Measurements from ENCODE around the gene TRAPPC11.
"Not testable (repeated sequence)": the region's sequence is repeated elsewhere in the genome, so short reads cannot be mapped to it uniquely, and the experiment has no call there.

The TRAPPC11 gene

GRCh38 chr4:183722731-183723560 is 63.9 kb downstream of the TRAPPC11 start:
- Mint-ChIP-seq H3K4me1 (ENCODE audit: low read depth) (peaks cover 12% of the 10 kb centered on the region), H3K27ac (peak overlapping the region; percentile 22), H3K4me3 (peak overlapping the region; percentile 84), H3K36me3 (no peaks in the 10 kb centered on the region), H3K9me3 (ENCODE audit: low read depth) (no peaks in the 10 kb centered on the region), H3K27me3 (peaks cover 1% of the 10 kb centered on the region)

DNA sequence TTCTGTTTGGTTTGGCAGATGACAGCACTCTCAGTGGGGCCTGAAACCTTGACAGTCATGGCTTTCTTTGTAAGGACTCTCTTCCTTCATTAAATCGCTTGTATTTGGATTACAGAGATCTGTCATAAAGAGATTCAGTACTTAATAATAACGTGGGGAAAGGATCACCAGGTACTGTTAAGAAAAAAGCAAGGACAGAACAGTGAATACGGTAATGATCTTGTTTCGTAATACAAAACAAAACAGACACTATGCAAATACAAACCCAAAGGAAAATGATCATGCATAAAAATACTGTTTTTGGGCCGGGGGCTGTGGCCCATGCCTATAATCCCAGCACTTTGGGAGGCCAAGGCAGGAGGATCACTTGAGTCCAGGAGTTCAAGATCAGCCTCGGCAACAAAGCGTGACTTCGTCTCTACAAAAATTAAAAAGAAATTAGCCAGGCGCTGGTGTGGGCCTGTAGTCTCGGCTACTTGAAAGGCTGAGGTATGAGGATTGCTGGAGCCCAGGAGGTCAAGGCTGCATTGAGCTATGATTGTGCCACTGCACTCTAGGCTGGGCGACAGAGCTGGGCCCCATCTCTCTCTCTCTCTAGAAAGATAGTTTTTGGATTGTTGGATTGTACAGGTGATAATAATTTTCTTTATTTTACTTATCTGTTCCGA is 64.6 kb downstream of the TRAPPC11 start:
- H3K27ac Mint-ChIP-seq: no peak overlapping the region
- no peaks in the 10 kb centered on the region for H3K36me3 Mint-ChIP-seq
- H3K27me3 Mint-ChIP-seq: peaks cover 1% of the 10 kb centered on the region
- peaks cover 12% of the 10 kb centered on the region for H3K4me1 Mint-ChIP-seq (ENCODE audit: low read depth)
- H3K9me3 Mint-ChIP-seq (ENCODE audit: low read depth): no peaks in the 10 kb centered on the region
- H3K4me3 Mint-ChIP-seq: peak overlapping the region; percentile 82

- H3K4me1 Mint-ChIP-seq (ENCODE audit: low read depth): peaks cover 12% of the 10 kb centered on the region
- not testable (repeated sequence) for H3K27ac Mint-ChIP-seq; H3K36me3 Mint-ChIP-seq; H3K27me3 Mint-ChIP-seq; H3K4me3 Mint-ChIP-seq; H3K9me3 Mint-ChIP-seq (ENCODE audit: low read depth)
These were observed 66.5 kb downstream of the TRAPPC11 start for GRCh38 chr4:183725585-183725984.

DNA sequence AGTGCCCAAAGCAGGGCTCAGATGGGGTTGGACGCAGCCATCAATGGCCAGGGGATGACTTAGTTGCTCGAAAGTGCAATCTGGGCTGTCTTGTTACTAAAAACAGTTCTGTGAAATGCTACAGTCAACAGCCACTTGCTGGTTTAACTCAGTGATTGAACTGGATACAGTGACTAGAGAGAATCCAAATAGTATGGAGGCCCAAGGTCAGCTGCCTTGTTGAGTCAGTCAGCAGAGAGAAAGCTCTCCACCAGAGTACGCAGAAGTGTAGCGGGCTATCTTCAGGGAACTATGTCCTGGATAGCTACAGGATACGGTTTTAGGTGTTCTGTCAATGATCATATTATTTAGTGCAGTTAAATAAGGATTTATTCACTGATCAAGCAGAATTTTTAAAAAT is 68.4 kb downstream of the TRAPPC11 start:
- no peak overlapping the region for H3K4me3 Mint-ChIP-seq
- no peak overlapping the region for H3K27ac Mint-ChIP-seq
- no peaks in the 10 kb centered on the region for H3K9me3 Mint-ChIP-seq (ENCODE audit: low read depth)
- peaks cover 6% of the 10 kb centered on the region for H3K4me1 Mint-ChIP-seq (ENCODE audit: low read depth)
- peaks cover 1% of the 10 kb centered on the region for H3K27me3 Mint-ChIP-seq
- no peaks in the 10 kb centered on the region for H3K36me3 Mint-ChIP-seq

DNA sequence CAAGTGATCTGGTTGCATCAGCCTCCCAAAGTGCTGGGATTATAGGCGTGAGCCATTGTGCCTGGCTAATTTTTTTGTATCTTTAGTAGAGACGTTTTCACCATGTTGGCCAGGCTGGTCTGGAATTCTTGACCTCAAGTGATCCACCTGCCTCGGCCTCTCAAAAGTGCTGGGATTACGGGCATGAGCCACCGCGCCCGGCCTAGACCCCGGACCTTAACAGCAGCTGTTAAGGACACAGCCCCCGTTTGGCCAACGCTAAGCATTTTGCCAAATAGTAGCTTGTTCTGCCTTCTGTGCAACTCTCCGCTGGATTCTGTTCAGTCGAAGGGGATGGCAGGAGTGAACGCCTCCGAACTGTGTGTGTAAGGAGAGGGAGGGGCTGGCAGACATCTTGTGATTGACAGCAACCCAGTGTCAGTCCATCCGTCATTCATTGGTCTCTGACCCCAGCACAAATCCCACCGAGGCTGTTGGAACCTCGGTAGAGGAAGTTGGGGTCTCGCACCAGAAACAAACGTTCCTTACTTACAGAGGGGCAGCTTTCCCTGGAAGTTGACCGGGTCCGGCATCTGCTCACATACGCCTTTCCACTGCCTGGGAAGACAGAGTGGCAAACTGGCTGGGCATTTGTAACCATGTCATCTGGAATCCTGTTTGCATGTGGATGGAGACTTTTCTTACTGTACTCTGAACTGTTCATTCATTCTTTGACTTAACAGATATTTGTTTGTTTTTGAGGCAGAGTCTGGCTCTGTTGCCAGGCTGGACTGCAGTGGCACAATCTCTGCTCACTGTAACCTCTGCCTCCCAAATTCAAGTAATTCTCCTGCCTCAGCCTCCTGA is 69.4 kb downstream of the TRAPPC11 start:
- Mint-ChIP-seq H3K4me1 (ENCODE audit: low read depth) (peaks cover 2% of the 10 kb centered on the region), H3K4me3 (no peak overlapping the region), H3K36me3 (no peaks in the 10 kb centered on the region), H3K27ac (no peak overlapping the region), H3K9me3 (ENCODE audit: low read depth) (no peaks in the 10 kb centered on the region), H3K27me3 (peaks cover 1% of the 10 kb centered on the region)

- Mint-ChIP-seq H3K4me3 (no peak overlapping the region), H3K36me3 (no peaks in the 10 kb centered on the region), H3K9me3 (ENCODE audit: low read depth) (no peaks in the 10 kb centered on the region), H3K27ac (no peak overlapping the region), H3K27me3 (peaks cover 1% of the 10 kb centered on the region), H3K4me1 (ENCODE audit: low read depth) (no peaks in the 10 kb centered on the region)
These were observed 69.9 kb downstream of the TRAPPC11 start for GRCh38 chr4:183729069-183729406.

DNA sequence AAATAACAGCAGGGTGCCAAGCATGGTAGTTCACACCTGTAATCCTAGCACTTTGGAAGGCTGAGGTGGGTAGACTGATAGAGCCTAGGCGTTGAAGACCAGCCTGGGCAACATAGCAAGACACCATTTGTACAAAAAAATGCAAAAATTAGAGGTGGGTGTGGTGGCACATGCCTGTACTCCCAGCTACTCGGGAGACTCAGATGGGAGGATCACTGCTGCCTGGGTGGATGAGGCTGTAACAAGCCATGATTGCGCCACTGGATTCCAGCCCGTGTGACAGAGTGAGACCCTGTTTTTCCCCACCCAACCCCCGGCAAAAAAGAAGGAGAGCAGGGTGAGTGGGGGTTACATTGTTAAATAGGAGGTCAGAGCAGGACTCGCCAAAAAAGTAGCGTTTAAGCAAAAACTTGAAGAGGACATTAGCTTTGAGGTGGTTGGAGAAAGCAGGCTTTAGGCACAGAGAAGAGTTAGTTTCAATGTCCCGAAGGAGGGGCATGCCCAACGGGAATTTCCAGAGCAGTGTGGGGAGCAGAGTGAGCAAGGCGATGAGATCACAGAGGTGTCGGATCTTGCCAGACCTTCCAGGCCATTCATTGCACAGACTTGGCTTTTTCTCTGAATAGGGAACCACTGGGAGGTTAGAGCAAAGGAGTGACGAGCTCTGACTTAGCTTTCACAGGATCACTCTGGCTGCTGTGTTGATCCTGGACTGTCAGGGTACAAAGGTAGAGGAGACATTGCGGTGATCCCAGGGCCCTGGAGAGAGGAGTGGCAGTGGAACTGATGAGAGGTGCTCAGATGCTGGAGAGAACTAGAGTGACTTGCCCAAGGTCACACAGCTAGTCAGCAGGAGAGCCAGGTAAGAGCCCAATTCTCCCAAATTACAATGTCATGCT is 70.6 kb downstream of the TRAPPC11 start:
- Mint-ChIP-seq H3K9me3 (ENCODE audit: low read depth) (no peaks in the 10 kb centered on the region), H3K27me3 (peaks cover 1% of the 10 kb centered on the region), H3K36me3 (no peaks in the 10 kb centered on the region), H3K4me1 (ENCODE audit: low read depth) (no peaks in the 10 kb centered on the region), H3K4me3 (no peak overlapping the region), H3K27ac (no peak overlapping the region)

DNA sequence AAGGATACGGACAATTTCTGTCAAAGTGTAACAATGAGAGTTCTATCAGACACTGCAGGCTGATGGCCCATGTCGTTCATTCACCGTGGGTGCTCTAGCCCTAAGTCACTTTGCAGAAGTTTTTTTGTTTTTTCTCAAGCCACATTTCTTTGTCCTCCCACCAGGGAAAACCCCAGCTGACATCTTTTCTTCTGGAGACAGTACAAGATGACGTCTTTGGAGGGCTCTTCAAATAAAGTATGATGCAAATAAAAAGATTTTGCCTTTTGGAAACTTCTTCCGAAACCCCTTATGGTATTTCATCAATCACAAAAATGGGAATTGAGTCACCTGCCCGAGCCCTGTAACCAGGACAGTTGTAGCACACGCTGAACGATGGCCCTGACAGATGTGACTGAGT is 73.2 kb downstream of the TRAPPC11 start:
- Mint-ChIP-seq H3K4me3 (no peak overlapping the region), H3K9me3 (ENCODE audit: low read depth) (no peaks in the 10 kb centered on the region), H3K4me1 (ENCODE audit: low read depth) (no peaks in the 10 kb centered on the region), H3K27ac (no peak overlapping the region), H3K36me3 (no peaks in the 10 kb centered on the region), H3K27me3 (no peaks in the 10 kb centered on the region)

- Mint-ChIP-seq H3K27me3 (no peaks in the 10 kb centered on the region), H3K9me3 (ENCODE audit: low read depth) (no peaks in the 10 kb centered on the region), H3K4me1 (ENCODE audit: low read depth) (no peaks in the 10 kb centered on the region), H3K4me3 (no peak overlapping the region), H3K27ac (no peak overlapping the region), H3K36me3 (no peaks in the 10 kb centered on the region)
These were observed 74.1 kb downstream of the TRAPPC11 start for GRCh38 chr4:183733181-183733580.

GRCh38 chr4:183738081-183738673 is 79.1 kb downstream of the TRAPPC11 start:
- no peaks in the 10 kb centered on the region for H3K27me3 Mint-ChIP-seq
- no peak overlapping the region for H3K27ac Mint-ChIP-seq
- no peaks in the 10 kb centered on the region for H3K4me1 Mint-ChIP-seq (ENCODE audit: low read depth)
- H3K4me3 Mint-ChIP-seq: no peak overlapping the region
- no peaks in the 10 kb centered on the region for H3K9me3 Mint-ChIP-seq (ENCODE audit: low read depth)
- no peaks in the 10 kb centered on the region for H3K36me3 Mint-ChIP-seq

DNA sequence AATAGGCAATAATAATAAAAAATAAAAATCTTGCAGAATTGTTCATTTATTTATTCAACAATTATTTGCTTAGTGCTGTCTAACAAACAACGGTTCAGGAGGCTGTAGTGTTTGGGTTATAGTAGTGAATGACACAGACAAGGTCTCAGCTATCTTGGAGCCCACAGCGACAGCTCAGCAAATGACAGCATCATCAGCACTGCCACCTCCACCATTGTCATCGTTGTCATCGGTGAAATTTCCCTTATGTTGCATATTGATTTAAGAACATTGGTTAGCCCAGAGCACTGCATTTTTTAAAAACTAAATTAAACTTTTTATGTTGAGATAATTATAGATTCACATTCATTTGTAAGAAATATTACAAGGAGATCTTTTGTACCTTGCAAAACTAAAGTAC is 79.9 kb downstream of the TRAPPC11 start:
- Mint-ChIP-seq H3K4me3 (no peak overlapping the region), H3K27ac (no peak overlapping the region), H3K4me1 (ENCODE audit: low read depth) (no peaks in the 10 kb centered on the region), H3K36me3 (no peaks in the 10 kb centered on the region), H3K9me3 (ENCODE audit: low read depth) (no peaks in the 10 kb centered on the region), H3K27me3 (peaks cover 2% of the 10 kb centered on the region)

- Mint-ChIP-seq H3K36me3 (no peaks in the 10 kb centered on the region), H3K27me3 (peaks cover 8% of the 10 kb centered on the region), H3K4me1 (ENCODE audit: low read depth) (no peaks in the 10 kb centered on the region), H3K9me3 (ENCODE audit: low read depth) (peaks cover 6% of the 10 kb centered on the region), H3K27ac (no peak overlapping the region), H3K4me3 (no peak overlapping the region)
These were observed 87.5 kb downstream of the TRAPPC11 start for GRCh38 chr4:183746305-183747229.

GRCh38 chr4:183747380-183747779 is 88.3 kb downstream of the TRAPPC11 start:
- no peak overlapping the region for H3K27ac Mint-ChIP-seq

More at GRCh38 chr4:183747380-183747779, 88.3 kb downstream of the TRAPPC11 start:
- Mint-ChIP-seq H3K27me3 (peaks cover 8% of the 10 kb centered on the region), H3K36me3 (no peaks in the 10 kb centered on the region), H3K4me3 (no peak overlapping the region), H3K9me3 (ENCODE audit: low read depth) (peaks cover 6% of the 10 kb centered on the region), H3K4me1 (ENCODE audit: low read depth) (no peaks in the 10 kb centered on the region)

Measured in activated naive CD8-positive, alpha-beta T cell (primary cell).